ENCODE results near the gene ACOX3. TPM values are rescaled to one million over a fixed set of nuclear protein-coding genes. Genes with fewer than 3 reads are reported as not detected.

ACOX3 gene
- polyA plus RNA-seq, 1 of the 3 experiments (the other 2 are of a cell fraction): 8.4 TPM

- Histone ChIP-seq H3K27ac (ENCODE audit: low read depth in 2 of 2, low read length in 1 of 2) (no peak overlapping the region), H3K9me3 (no peaks in the 10 kb centered on the region), H3K4me3 (ENCODE audit: low read depth in 2 of 2, low read length in 1 of 2) (no peak overlapping the region), H3F3A (replicated peaks; ENCODE audit: insufficient read depth) (no peaks in the 10 kb centered on the region), H3K27me3 (ENCODE audit: insufficient read depth) (no peaks in the 10 kb centered on the region), H3K9ac (no peak overlapping the region), H2AFZ (ENCODE audit: low read depth) (no peak overlapping the region), H3K4me1 (ENCODE audit: control insufficient read depth in 1 of 2, insufficient read depth in 2 of 2, low read depth in 1 of 2, low read length in 1 of 2) (no peaks in the 10 kb centered on the region), H3K4me2 (no peak overlapping the region), H3K36me3 (replicated peaks in 1 of 2; ENCODE audit: control insufficient read depth in 1 of 2, insufficient read depth in 2 of 2, low read length in 1 of 2) (peaks cover 0 to 7% of the 10 kb centered on the region in 2 experiments), H4K20me1 (ENCODE audit: insufficient read depth) (no peaks in the 10 kb centered on the region), H3K9me2 (no peaks in the 10 kb centered on the region), H3K79me2 (ENCODE audit: insufficient read depth) (no peaks in the 10 kb centered on the region)
- ChIA-PET POLR2A (no interaction called here), CTCF (no interaction called here)
- WGBS (ENCODE audit: low lambda C conversion rate): 91% methylated on average over 24 of the region's 29 CpGs
- DNase-seq: no peak
- TF ChIP-seq NFIC (IDR thresholded peaks at IDR 0.05; ENCODE audit: borderline replicate concordance) (no peak), CHD2 (IDR thresholded peaks at IDR 0.05; ENCODE audit: low read length, partially characterized antibody) (no peak), TCF12 (IDR thresholded peaks at IDR 0.05) (no peak), MAX (IDR thresholded peaks at IDR 0.05; ENCODE audit: low read depth) (no peak), SMC3 (IDR thresholded peaks at IDR 0.05; ENCODE audit: low read depth, low read length) (no peak), USF1 (IDR thresholded peaks at IDR 0.05; ENCODE audit: borderline replicate concordance, low read depth) (no peak), TAF1 (IDR thresholded peaks at IDR 0.05; ENCODE audit: borderline replicate concordance, low read depth, low read length) (no peak), MXI1 (IDR thresholded peaks at IDR 0.05; ENCODE audit: low read depth, low read length) (no peak), EP300 (IDR thresholded peaks at IDR 0.05; ENCODE audit: borderline replicate concordance in 1 of 2, low read depth in 1 of 2, low read length in 1 of 2) (no peak), ELF1 (IDR thresholded peaks at IDR 0.05) (no peak), SIN3A (IDR thresholded peaks at IDR 0.05; ENCODE audit: borderline replicate concordance, low read depth, low read length) (no peak), GABPA (IDR thresholded peaks at IDR 0.05; ENCODE audit: low read depth) (no peak), TEAD4 (IDR thresholded peaks at IDR 0.05; ENCODE audit: borderline replicate concordance, insufficient read depth) (no peak)
These were observed 35.4 kb upstream of the ACOX3 start for GRCh38 chr4:8475751-8476575.

GRCh38 chr4:8474856-8475255 is 34.3 kb upstream of the ACOX3 start:
- Histone ChIP-seq H3K9me3 (no peaks in the 10 kb centered on the region), H4K20me1 (ENCODE audit: insufficient read depth) (no peaks in the 10 kb centered on the region), H3K4me2 (no peak overlapping the region), H3K27ac (ENCODE audit: low read depth in 2 of 2, low read length in 1 of 2) (no peak overlapping the region), H3K27me3 (ENCODE audit: insufficient read depth) (no peaks in the 10 kb centered on the region), H3K9me2 (no peaks in the 10 kb centered on the region), H3K4me1 (ENCODE audit: control insufficient read depth in 1 of 2, insufficient read depth in 2 of 2, low read depth in 1 of 2, low read length in 1 of 2) (no peaks in the 10 kb centered on the region), H2AFZ (ENCODE audit: low read depth) (no peak overlapping the region), H3K79me2 (ENCODE audit: insufficient read depth) (no peaks in the 10 kb centered on the region), H3K4me3 (ENCODE audit: low read depth in 2 of 2, low read length in 1 of 2) (no peak overlapping the region), H3K36me3 (replicated peaks in 1 of 2; ENCODE audit: control insufficient read depth in 1 of 2, insufficient read depth in 2 of 2, low read length in 1 of 2) (peaks cover 0 to 14% of the 10 kb centered on the region in 2 experiments), H3F3A (replicated peaks; ENCODE audit: insufficient read depth) (no peaks in the 10 kb centered on the region), H3K9ac (no peak overlapping the region)
- no peak for DNase-seq
- TF ChIP-seq MXI1 (IDR thresholded peaks at IDR 0.05; ENCODE audit: low read depth, low read length) (no peak), PBX3 (IDR thresholded peaks at IDR 0.05) (no peak), SMC3 (IDR thresholded peaks at IDR 0.05; ENCODE audit: low read depth, low read length) (no peak), USF2 (IDR thresholded peaks at IDR 0.05; ENCODE audit: borderline replicate concordance, low read depth, low read length) (no peak), TAF1 (IDR thresholded peaks at IDR 0.05; ENCODE audit: borderline replicate concordance, low read depth, low read length) (no peak), RAD21 (IDR thresholded peaks at IDR 0.05; ENCODE audit: low read length) (no peak)
- WGBS (ENCODE audit: low lambda C conversion rate): no CpG with 5 or more reads among the region's 13 CpGs
- POLR2A ChIA-PET: no interaction called here
- CTCF ChIA-PET: interaction anchor here (1.5 kb wide), 1 partner anchor 39 kb away, joined by 4 read pairs; no protein-coding TSS in a partner anchor
